Measurements from ENCODE around the gene TECPR1.

GRCh38 chr7:98295467-98296192 is 43.6 kb upstream of the TECPR1 start:
- TF ChIP-seq CTCF (IDR thresholded peaks at IDR 0.05) = no peak
- TF ChIP-seq POLR2A (IDR thresholded peaks at IDR 0.05) = no peak
